NB4 (cell line): Measurements from ENCODE around the gene GTF2I.

ENCODE experiments used
- CTCF ChIP-seq: IDR thresholded peaks from one replicate; pipeline ENCODE4 v1.5.1; 2012; ENCODE audit warnings: low read depth, low read length
- MYC ChIP-seq: IDR thresholded peaks from 2 replicates; pipeline ENCODE4 v1.6.1; 2011; ENCODE audit warnings: low read depth, low read length
- POLR2A ChIP-seq: IDR thresholded peaks from 2 replicates; pipeline ENCODE4 v1.6.1; 2011; ENCODE audit warnings: mild to moderate bottlenecking; ENCODE audit not compliant: insufficient read length; ENCODE audit errors: extremely low read depth

- TF ChIP-seq CTCF (no peak), POLR2A (no peak), MYC (no peak)
These were observed 32.1 kb upstream of the GTF2I start for GRCh38 chr7:74625446-74625845.
